Measurements from ENCODE around the gene A1CF.
"Not testable (repeated sequence)": the region's sequence is repeated elsewhere in the genome, so short reads cannot be mapped to it uniquely, and the experiment has no call there.

The A1CF gene
- total RNA-seq, result 0 reads per million in 2 donors

GRCh38 chr10:50885097-50885859, at the start of gene A1CF:
TSS of gene A1CF (minus strand) at chr10:50885627. CDS start at chr10:50859940, 25,687 bp downstream.
- DNase-seq, result no peak

- no peak for DNase-seq
Observed at GRCh38 chr10:50931948-50932431, 46.6 kb upstream of the A1CF start.

- no peak for DNase-seq
Observed at GRCh38 chr10:50929670-50930069, 44.2 kb upstream of the A1CF start.

- DNase-seq, result no peak
Observed at GRCh38 chr10:50928190-50928552, 42.7 kb upstream of the A1CF start.

GRCh38 chr10:50927522-50928189, 42.2 kb upstream of the A1CF start:
- no peak for DNase-seq

GRCh38 chr10:50923471-50923870, 38.0 kb upstream of the A1CF start:
- not testable (repeated sequence) for DNase-seq

GRCh38 chr10:50919010-50919409, 33.6 kb upstream of the A1CF start:
- DNase-seq, result no peak

- DNase-seq, result no peak
Observed at GRCh38 chr10:50918529-50918928, 33.1 kb upstream of the A1CF start.

- DNase-seq, result no peak
Observed at GRCh38 chr10:50917486-50917885, 32.1 kb upstream of the A1CF start.

GRCh38 chr10:50909334-50910014, 24.0 kb upstream of the A1CF start:
- DNase-seq, result no peak

GRCh38 chr10:50908366-50908765, 22.9 kb upstream of the A1CF start:
- DNase-seq, result no peak

GRCh38 chr10:50905797-50906196, 20.4 kb upstream of the A1CF start:
- not testable (repeated sequence) for DNase-seq

- no peak for DNase-seq
Observed at GRCh38 chr10:50896721-50897120, 11.3 kb upstream of the A1CF start.

GRCh38 chr10:50894312-50894711, 8.9 kb upstream of the A1CF start:
- DNase-seq, result no peak

GRCh38 chr10:50892467-50892866, 7.0 kb upstream of the A1CF start:
- no peak for DNase-seq

- no peak for DNase-seq
Observed at GRCh38 chr10:50884302-50884701, 1.1 kb downstream of the A1CF start.

- no peak for DNase-seq
Observed at GRCh38 chr10:50883629-50884028, 1.8 kb downstream of the A1CF start.

- no peak for DNase-seq
Observed at GRCh38 chr10:50882540-50882983, 2.9 kb downstream of the A1CF start.

GRCh38 chr10:50881046-50881445, 4.4 kb downstream of the A1CF start:
- not testable (repeated sequence) for DNase-seq

GRCh38 chr10:50876429-50876828, 9.0 kb downstream of the A1CF start:
- no peak for DNase-seq

GRCh38 chr10:50874723-50875122, 10.7 kb downstream of the A1CF start:
- DNase-seq, result no peak

- no peak for DNase-seq
Observed at GRCh38 chr10:50866317-50866716, 19.1 kb downstream of the A1CF start.

GRCh38 chr10:50862719-50863118, 22.7 kb downstream of the A1CF start:
- DNase-seq, result no peak

- no peak for DNase-seq
Observed at GRCh38 chr10:50861370-50861769, 24.1 kb downstream of the A1CF start.
